NCI-H1092 (cell line): ENCODE measurements around the gene CLECL1.

Source experiments
- DNase-seq: peaks from one replicate; lab custom pipeline; 2025; lab: John Stamatoyannopoulos, UW

The CLECL1 gene

DNA sequence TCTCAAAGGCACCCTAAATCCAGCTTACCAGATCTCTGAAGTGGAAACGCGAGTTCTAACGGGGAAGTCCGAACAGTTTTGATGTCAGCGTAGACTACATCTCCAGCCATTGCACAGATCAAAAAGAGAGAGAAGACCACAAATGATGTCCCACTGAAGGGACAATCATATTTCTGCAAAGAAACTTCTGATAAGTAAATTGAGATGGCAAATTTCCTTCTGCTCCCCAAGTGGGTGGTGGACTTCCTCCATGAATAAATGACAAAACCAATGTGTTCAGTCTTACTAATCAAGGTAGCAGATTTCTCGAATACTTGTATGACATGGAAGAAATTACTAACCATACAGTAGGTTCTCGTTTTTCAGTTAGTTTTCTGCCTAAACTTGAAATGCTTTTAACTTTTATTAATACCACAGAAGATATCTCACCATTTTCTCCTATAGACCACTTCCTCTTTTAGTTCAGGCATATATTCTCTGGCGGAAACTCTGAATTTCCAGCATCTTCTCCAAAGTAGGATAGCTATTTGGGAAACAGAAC, at the start of gene CLECL1:
CLECL1 (minus strand) TSS at position 177 of the 541 bp plus-strand sequence.
- DNase-seq, result no peak

- no peak for DNase-seq
Measured at GRCh38 chr12:9781360-9781759, 48.5 kb upstream of the CLECL1 start.

DNA sequence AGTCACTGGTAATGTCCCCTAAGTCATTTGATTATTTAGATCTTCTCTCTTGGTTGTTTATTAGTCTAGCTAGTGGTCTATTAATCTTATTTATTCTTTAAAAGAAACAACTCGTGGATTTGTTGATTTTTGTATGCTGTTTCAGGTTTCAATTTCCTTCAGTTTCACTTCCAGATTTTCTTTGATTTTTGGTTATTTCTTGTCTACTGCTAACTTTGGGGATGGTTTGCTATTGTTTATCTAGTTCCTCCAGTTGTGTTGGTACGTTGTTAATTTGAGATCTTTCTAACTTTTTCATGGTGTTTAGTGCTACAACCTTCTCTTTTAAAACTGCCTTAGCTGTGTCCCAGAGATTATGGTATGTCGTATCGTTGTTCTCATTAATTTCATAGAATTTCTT, 46.3 kb upstream of the CLECL1 start:
- no peak for DNase-seq

GRCh38 chr12:9776781-9777180, 43.9 kb upstream of the CLECL1 start:
- no peak for DNase-seq

- no peak for DNase-seq
Measured at GRCh38 chr12:9773216-9773877, 40.5 kb upstream of the CLECL1 start.

DNA sequence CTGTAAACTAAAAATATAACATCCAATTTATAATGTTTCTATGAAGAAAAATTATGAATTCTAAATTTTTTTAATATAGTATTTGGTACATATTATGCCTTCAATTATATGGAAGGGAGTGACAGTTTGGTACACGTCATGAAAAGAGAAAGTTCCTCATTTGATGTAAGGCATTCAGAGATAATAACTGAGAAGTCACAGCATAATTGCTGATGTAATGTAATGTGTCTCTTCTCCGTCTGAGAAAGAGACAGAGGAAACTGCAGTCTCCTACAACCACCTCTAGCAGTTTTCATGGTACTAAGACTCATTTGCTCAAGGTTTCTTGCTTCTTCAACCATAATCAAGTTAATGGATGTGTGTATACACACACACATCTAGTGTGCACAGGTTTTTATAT, 30.1 kb upstream of the CLECL1 start:
- no peak for DNase-seq

DNA sequence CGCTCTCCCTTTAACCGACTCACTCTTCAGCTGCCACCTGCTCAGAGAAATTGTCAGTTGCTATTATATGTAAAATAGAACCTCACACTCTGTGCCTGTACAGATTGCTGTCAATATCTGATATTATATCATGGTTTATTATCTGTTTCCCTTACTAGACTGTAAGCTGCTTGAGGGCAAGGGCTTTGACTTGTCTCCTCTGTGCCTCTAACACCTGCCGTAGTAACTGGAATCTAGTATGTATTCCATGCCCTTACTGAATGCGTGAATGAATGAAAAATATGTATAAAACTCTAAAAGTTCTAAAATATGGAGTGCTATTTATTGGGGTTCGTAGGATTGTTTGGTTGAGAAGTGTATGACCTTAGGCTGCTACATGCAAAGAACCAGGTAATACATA, 29.5 kb upstream of the CLECL1 start:
- DNase-seq, result no peak

DNA sequence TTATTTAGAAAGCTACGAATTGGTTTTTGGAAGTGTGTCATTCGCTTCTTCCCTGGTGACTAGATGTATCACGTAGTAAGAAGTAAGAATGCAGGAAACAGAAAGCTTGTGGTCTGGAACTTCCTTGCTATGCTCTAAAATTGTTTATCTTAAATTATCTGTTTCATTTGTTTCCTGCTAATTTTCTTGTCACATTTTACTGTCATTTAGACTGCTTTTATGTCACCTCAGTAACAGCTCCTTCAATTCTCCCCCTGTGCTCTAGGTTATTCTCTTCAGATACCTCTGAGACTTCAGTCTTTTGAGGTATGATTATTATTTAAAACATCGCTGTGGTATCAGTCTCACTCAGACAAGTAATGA, 28.5 kb upstream of the CLECL1 start:
- DNase-seq, result no peak

DNA sequence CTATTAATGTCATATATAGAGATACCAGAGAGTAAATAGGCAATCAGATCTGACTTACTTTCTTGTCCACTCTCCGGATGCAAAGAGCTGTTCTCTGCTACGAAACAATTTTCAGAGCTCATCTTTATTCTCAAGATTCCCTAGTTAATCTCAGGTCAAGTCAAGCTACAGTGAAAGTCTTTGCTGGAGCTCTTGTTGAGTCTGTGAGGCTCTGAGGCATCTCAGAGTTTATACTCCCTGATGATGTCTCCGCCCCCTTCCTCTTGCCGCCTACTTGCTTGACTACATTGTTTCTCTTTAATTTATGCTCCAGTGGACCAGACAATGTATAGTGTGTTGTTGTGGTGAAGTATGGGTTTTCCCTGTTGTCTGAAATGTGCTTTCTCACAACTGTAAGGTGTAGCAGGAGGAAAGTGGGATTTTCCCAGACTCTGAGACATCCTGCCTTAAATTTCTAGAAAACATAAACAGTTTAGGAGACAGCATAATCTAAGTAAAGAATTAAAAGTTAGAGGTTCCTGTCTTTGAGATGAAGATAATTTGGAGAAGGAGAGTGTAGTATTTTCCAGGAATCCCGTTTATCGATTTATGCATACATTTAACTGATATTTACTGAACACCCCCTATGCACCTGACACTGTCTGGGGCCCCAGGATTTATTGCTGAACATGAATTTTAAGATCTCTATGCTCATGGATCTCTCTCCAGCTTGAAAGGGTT, 28.0 kb upstream of the CLECL1 start, which contains the start of gene CD69:
CD69 (minus strand) TSS at position 203 of the 720 bp plus-strand sequence; CDS start at position 122, 81 bp downstream.
- DNase-seq, result no peak

DNA sequence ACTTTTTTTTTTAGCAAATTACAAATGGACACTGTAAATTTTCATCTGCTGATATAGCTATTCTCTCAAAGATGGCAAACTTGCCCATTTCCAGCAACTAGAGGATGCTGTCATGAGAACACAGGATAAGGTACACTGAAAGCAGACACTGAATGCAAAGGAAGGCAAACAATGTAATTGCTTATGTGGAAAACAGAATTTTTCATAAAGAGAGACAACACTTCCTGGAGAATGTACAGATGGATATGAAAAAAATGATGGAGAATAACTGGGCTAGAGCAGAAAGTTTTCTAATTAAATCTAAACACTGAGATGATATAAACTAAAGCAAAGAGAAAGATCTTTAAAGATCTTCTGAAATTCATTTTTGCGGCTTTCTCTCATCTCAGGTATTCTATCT, 27.2 kb upstream of the CLECL1 start:
- DNase-seq, result no peak

GRCh38 chr12:9759694-9760093, 26.8 kb upstream of the CLECL1 start:
- no peak for DNase-seq

- DNase-seq, result no peak
Measured at GRCh38 chr12:9758119-9758518, 25.2 kb upstream of the CLECL1 start.

DNA sequence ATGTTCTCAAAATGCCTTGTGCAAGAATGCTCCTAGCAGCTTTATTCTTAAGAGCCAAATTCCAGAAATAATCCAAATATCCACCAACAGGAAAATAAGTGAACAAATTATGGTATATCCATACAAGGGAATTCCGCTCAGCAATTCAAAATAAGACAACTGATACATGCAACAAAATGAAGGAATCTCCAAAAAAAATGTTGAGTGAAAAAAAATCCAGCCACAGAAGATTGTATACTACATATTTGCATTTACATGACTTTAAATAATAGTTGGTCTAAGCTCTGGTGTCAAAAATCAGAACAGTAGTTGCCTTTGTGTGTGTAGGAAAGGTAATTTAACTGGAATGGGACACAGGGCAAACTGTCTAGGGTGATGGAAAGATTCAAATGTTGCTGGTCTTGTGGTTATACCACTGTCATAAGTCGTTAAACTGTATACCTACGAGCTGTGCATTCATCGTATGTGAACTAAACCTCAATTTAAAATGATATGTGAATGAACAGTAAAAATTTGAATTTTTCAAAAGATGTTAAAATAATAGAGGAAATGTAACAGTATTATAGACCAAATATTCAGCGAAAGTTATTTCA, 24.6 kb upstream of the CLECL1 start:
- DNase-seq, result no peak

DNA sequence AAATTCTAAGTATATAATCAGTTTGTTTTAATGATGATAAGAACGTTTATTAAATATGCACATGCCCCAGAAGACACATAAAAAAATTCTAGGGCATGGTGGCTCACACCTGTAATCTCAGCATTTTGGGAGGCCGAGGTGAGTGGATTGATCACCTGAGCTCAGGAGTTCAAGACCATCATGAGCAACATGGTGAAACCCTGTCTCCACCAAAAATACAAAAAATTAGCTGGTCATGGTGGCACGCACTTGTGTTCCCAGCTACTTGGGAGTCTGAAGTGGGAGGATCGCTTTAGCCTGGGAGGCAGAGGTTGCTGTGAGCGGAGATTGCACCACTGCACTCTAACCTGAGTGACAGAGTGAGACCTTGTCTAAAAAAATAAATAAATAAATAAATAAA, 23.8 kb upstream of the CLECL1 start:
- DNase-seq, result no peak

- no peak for DNase-seq
Measured at GRCh38 chr12:9756170-9756569, 23.3 kb upstream of the CLECL1 start.

GRCh38 chr12:9755567-9755966, 22.7 kb upstream of the CLECL1 start:
- no peak for DNase-seq

DNA sequence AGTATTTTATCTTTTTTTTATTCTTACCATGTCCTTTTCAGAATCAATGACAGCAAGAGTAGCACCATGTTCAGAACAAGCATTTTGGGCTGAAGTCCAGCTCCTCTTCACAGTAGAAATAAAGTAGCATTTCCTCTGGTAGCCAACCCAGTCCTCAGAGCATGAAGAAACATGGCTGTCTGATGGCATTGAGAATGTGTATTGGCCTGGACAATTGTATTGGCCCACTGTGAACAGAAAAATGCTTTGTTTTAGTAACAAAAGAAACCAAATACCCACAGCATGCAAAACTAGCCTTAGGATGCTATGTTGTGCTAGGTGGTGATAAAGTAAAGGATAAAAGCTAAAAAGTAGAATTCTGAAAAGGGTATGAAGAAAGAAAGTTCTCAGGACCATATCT, 22.1 kb upstream of the CLECL1 start:
- no peak for DNase-seq

- DNase-seq, result no peak
Measured at GRCh38 chr12:9754099-9754927, 21.4 kb upstream of the CLECL1 start.

DNA sequence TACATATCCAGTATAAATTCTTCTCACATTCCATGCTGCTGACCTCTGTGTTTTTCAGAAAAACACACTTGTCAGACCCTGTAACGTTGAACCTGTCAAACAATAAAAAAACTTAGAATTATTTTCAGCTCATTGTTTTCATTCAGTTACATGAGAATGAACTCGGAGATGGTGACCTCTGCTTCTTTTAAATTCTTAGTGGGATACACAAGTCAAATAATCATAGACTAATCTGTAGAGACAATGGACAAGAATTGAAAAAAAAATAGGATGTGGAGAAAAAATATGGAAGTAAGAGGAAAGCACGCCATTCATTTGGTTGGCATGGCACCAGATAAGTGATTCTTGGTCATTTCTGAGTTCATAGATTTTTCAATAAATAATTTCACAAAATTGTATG, 20.6 kb upstream of the CLECL1 start:
- DNase-seq, result no peak

- no peak for DNase-seq
Measured at GRCh38 chr12:9753073-9753472, 20.2 kb upstream of the CLECL1 start.

- DNase-seq, result no peak
Measured at GRCh38 chr12:9752145-9752933, 19.4 kb upstream of the CLECL1 start.
